Measurements from ENCODE around the gene PDGFRB. TPM values are rescaled to one million over a fixed set of nuclear protein-coding genes. Genes with fewer than 3 reads are reported as not detected.
A peak's percentile ranks its signal among the peaks of the same experiment; 100 is the strongest.
"Not testable (repeated sequence)": the region's sequence is repeated elsewhere in the genome, so short reads cannot be mapped to it uniquely, and the experiment has no call there.

Gene PDGFRB
- total RNA-seq, 1 donor from 2014 or later = 0.30 TPM

GRCh38 chr5:150114102-150114641, 41.5 kb downstream of the PDGFRB start:
- no peak for DNase-seq (ENCODE audit: low read depth)

DNA sequence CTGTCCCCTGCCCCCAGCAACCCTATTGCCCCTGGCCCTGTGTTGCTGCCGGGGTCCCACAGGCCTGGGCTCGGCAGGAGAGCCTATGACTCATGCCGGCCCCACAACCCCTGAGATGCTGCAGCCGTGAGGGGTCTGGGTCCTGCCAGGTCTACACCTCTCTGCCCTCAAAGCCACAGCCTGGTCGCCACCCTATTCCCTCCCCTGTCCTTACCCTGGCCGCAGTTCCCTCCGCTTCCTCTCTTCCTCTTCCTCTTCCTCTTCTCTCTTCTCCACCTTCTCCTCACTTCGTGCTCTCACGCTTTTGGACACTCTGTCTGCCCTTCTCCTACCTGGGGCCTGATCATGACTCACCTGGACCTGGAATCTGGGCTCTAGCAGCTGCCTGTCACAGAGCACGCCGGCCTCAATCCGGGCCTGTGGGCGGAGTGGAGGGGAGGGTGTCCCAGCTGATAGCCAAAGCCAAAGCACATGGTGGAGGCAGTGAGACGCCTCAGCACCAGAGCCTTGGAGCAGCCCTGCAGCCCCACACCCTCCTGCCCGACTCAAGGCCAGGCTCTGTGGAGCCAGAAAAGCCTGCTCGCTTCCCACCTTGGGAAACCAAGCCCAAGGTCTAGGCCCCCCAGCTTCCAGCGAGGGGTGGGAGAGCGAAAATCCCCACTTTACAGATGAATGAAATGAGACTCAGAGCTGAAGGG, 42.4 kb downstream of the PDGFRB start:
- peak; percentile 9 for DNase-seq (ENCODE audit: low read depth)

GRCh38 chr5:150112201-150113046, 43.2 kb downstream of the PDGFRB start:
- DNase-seq (ENCODE audit: low read depth) = peak; percentile 48

GRCh38 chr5:150111122-150111521, 44.5 kb downstream of the PDGFRB start:
- DNase-seq (ENCODE audit: low read depth) = no peak

GRCh38 chr5:150109921-150110320, 45.7 kb downstream of the PDGFRB start:
- no peak for DNase-seq (ENCODE audit: low read depth)

GRCh38 chr5:150108711-150109514, 46.7 kb downstream of the PDGFRB start:
- no peak for DNase-seq (ENCODE audit: low read depth)

DNA sequence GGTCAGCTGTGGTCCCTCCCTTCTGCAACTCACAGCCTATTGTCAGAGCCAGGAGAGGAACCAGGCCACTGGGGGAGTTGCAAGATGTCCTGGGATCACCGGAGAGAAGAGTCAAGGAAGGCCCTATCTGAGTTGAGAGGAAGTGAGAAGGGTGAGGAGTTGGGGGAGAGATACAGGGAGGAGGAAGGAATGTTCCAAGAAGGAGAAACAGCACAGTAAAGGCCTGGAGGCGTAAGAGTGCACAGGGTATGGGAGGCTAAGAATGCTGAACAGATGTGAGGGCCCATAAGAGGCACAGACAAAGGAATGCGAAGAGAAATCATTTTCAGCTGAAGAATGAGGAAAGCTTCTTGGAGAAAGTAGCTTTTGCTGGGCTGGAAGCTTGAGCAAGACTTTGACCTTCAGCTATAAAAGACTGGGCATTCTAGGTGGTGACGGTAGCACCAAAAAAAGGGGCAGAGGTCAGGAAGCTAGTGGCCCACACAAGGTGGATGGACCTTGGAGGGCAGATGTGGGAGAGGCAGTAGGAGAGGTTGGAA, 47.7 kb downstream of the PDGFRB start:
- DNase-seq (ENCODE audit: low read depth) = peak; percentile 31

DNA sequence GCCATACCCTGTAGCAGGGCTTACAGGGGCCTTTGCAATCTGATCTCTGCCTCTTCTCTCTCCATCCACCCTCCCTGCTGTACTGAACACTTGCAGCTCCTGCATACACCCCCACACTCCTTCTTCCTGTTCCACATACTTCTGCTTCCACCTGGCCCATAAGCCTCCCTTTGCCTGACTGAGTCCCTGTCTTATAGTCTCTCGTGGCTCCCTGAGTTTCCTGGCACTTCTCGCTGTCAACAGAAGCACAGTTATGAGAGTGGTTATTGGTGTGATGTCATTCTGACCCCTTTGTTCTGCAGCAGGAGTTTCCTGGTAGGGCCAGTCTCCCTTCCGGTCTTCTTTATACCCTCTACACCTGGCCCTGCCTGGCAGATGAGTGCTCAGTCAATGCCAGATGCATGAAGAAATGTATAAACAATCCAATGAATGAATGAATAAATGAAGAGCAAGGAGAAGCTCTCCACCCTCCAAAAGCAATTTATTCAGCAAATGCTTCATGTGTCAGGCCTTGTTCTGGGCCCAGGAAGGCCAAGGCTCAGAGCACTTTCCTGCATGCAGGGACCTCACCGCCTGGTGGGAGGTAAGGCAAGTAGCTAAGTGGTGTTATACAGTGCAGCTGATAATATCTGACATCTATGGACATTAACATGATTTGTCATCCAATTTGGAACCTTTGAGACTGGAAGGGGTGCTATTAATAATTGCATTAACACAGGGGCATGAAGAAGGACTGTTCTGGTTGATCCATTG, 48.8 kb downstream of the PDGFRB start:
- DNase-seq (ENCODE audit: low read depth) = no peak

- no peak for DNase-seq (ENCODE audit: low read depth)
Measured at GRCh38 chr5:150105928-150106615, 49.6 kb downstream of the PDGFRB start.

DNA sequence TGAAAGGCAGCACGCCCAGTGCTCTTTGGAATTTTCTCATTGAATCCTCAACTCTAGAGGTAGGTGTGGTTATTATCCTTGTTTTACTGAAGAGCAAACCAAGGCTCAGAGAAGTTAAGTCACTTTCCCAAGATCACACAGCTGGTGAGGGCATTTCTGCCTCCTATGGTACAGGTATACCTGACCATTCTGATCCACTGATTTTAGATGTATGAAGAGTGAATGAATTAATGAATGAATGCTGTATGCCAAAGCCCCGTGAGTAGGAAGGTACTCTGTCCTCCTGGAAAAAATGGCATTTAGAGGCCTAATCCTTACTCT, 51.1 kb downstream of the PDGFRB start:
- no peak for DNase-seq (ENCODE audit: low read depth)

DNA sequence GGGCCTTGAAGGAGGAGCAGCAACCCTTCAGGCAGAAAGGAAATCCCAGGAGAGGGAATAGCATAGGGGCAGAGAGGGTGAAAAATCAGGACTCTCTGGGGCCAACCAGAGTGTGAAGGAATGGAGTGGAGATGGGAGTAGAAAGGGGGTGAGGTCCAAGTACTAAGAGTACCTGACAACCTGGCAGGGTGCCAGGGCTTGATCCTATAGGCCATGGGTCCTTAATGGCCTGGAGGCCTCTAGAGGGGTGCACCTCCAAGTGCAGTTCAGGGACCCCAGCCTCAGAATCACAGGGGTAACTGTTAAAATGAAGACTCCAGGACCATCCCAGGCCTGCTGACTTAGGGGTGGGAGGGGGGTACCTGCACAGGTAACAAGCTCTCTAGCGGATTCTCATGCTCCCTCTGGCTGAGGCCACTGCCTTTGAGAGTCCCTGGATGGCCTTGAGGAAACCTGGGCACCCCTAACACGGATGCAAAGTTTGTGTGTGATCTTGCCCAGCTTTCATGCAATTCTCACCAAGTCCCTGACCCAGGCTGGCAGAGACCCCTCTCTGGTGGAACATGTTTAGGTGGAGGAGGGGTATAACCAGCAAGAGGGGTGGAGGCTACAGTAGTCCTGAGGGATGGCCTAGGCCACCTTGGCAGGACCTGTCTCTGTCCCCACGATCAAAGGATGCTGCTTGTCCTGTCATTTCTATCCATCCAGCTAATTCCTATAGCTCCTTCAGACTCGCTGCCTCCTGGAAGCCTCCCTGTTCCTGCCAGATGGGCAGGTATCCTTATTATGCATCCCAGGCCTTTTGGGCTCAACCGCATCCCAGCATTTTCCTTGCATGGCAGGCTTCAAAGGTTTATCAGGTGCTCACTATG, 51.7 kb downstream of the PDGFRB start:
- no peak for DNase-seq (ENCODE audit: low read depth)

DNA sequence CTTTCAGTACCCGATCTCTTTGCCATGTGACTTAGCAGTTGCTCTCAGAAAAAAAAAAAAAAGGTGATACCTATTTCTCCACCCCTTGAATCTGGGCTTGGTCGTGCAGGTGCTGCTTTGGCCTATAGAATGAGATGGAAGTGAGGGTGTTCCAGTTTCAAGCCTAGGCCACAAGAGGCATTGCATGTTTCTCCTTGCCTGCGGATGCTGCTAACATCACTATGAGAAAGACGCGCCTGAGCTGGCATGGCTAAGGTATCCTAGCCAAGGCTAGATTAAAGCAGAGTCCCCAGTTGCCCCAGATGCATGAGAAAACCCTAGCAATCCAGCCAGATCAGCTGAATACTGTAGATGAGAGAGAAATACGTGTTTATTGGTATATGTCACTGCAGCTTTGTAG, 54.6 kb downstream of the PDGFRB start:
- no peak for DNase-seq (ENCODE audit: low read depth)

DNA sequence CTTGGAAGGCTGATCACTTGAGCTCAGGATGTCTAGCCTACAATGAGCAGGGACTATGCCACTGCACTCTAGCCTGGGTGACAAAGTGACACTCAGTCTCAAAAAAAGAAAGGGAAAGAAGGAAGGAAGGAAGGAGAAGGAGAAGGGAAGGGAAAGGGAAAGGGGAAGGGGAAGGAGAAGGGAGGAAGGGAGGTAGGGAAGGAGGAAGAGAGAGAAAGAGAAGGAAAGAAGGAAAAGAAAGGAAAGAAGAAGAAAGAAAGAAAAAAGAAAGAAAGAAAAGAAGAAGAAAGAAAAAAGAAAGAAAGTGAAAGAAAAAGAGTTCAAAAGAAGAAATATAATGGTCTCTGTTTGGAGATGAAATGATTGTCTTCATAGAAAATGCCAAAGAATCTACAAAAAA, 58.5 kb downstream of the PDGFRB start:
- DNase-seq (ENCODE audit: low read depth) = no peak

DNA sequence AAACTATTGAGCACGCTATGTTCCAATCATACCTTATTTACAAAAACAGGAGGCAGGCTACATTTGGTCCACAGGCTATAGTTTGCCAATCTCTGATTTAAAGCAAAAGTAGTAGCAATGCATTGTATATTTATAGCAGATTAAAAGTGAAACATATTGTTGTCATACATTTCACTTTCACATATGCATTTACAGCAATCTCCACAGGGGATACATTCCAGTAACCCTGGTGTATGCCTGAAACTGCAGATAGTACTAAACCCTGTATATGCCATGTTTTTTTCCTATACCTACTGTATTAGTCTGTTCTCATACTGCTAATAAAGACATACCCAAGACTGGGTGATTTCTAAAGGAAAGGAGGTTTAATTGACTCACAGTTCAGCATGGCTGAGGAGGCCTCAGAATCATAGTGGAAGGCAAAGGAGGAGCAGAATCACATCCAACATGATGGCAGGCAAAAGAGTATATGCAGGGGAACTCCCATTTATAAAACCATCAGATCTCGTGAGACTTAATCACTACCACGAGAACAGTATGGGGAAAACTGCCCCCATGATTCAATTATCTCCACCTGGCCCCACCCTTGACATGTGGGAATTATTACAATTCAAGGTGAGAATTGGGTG, 63.4 kb downstream of the PDGFRB start:
- DNase-seq (ENCODE audit: low read depth) = no peak

DNA sequence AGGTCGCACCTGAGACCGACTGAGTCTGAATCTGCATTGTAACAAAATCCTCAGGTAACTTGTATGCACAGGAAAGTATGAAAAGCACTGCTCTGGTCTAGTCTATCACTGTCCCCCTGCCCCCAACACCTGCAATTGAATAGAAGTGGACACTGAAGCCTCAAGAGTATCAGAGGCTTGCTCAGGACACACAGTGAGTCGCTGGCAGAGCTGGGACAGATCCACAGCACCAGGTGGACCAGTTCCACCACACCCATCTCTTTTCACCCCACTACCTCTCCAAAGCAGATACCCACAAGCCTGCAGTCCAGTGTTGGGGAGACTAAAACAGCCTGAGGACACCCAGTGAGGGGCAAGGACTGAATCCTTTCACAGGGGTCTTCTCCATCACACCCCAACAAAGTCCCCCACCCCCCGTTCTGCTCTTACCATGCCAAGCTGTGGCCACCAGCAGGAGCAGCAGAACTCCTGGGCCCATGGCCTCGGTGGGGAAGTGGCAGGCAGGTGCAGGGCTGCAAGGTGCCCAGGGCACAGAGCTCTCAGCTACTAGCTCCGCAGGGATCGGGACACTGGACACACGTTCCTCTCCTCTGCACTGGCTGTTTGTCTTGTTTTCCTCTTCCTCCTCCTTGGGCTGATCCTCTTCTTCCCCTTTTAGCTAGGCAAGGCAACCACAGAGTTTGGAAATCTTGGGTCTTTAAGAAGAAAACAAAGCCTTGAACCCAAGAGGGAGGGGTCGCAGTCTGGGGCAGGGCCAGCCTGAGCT, 69.5 kb downstream of the PDGFRB start, which contains the start of gene CSF1R:
Gene CSF1R (minus strand): TSS at position 605 of the 766 bp plus-strand sequence. CDS start 127 bp downstream, at position 478.
- no peak for DNase-seq (ENCODE audit: low read depth)

GRCh38 chr5:150085191-150085912, 70.3 kb downstream of the PDGFRB start:
- no peak for DNase-seq (ENCODE audit: low read depth)

- not testable (repeated sequence) for DNase-seq (ENCODE audit: low read depth)
Measured at GRCh38 chr5:150084754-150085153, 70.9 kb downstream of the PDGFRB start.

- no peak for DNase-seq (ENCODE audit: low read depth)
Measured at GRCh38 chr5:150082889-150083288, 72.8 kb downstream of the PDGFRB start.
